Transverse colon (tissue), 4 donors: ENCODE data around the gene ARAP1.

Experiments
- CTCF ChIP-seq, 5 experiments: fragments of 200-600 bp in 3 of 5; fragments of 450-650 bp in 2 of 5; sonication (generic) in 3 of 5; IDR thresholded peaks; 1 replicate in 2 of 5; 2 replicates in 3 of 5; pipeline ENCODE4 v1.5.1; 2016 to 2017; ENCODE audit warnings: antibody characterized with exemption in 5 of 5, inconsistent platforms in 3 of 5, mild to moderate bottlenecking in 2 of 5, moderate library complexity in 1 of 5
- EP300 ChIP-seq: sonication (generic); formaldehyde crosslinking; IDR thresholded peaks from one replicate; pipeline ENCODE4 v1.6.1; 2017; ENCODE audit warnings: antibody characterized with exemption, low read depth
- POLR2A ChIP-seq: fragments of 450-650 bp; IDR thresholded peaks from one replicate; pipeline ENCODE4 v1.6.1; 2016; ENCODE audit warnings: antibody characterized with exemption, mild to moderate bottlenecking, moderate library complexity
- POLR2AphosphoS5 ChIP-seq, 3 donors: sonication (generic); formaldehyde crosslinking; IDR thresholded peaks; one replicate each; pipeline ENCODE4 v1.6.1; 2016; ENCODE audit warnings: antibody characterized with exemption in 3 of 3

GRCh38 chr11:72683782-72684200 lies 68.4 kb downstream of the ARAP1 start:
- peak; percentile 90 to 96 (median 92) for TF ChIP-seq CTCF (IDR thresholded peaks at IDR 0.05)
- TF ChIP-seq POLR2A = no peak
- no peak for TF ChIP-seq POLR2AphosphoS5 (IDR thresholded peaks at IDR 0.05)
- TF ChIP-seq EP300 = no peak
